Measurements from ENCODE around the gene NRCAM.
A peak's percentile ranks its signal among the peaks of the same experiment; 100 is the strongest.

The NRCAM gene

GRCh38 chr7:108459922-108460551 is 3.8 kb upstream of the NRCAM start:
- peak; percentile 51 for DNase-seq (ENCODE audit: low spot score)

- DNase-seq (ENCODE audit: low spot score) = no peak
These were observed 1.6 kb upstream of the NRCAM start for GRCh38 chr7:108457871-108458270.

GRCh38 chr7:108456845-108457540 is 757 bp upstream of the NRCAM start:
- no peak for DNase-seq (ENCODE audit: low spot score)

- DNase-seq (ENCODE audit: low spot score) = no peak
These were observed 662 bp downstream of the NRCAM start for GRCh38 chr7:108455551-108455997.

- DNase-seq (ENCODE audit: low spot score) = peak; percentile 11
These were observed 1.3 kb downstream of the NRCAM start for GRCh38 chr7:108454674-108455550.

GRCh38 chr7:108454317-108454673 is 1.9 kb downstream of the NRCAM start:
- DNase-seq (ENCODE audit: low spot score) = no peak

DNA sequence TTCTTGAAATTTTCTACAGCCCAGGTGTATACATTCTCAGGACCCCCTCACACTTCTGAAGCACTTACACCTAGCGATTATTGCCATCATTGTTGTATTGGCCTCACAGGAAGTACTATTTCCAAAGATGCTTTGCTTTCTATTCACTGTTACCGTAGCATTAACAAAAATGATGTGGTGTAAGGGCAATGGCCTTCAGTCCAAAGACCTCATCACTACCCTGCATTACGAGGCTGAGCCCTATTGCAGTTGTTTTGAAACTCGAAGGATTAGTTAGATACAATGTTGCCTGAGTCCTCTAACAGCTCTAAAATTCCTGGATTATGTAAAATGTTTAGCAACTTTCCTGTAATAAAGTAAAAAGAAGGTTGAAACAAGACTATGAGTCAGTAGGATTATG is 2.9 kb downstream of the NRCAM start:
- DNase-seq (ENCODE audit: low spot score) = no peak

- peak; percentile 46 for DNase-seq (ENCODE audit: low spot score)
These were observed 3.5 kb downstream of the NRCAM start for GRCh38 chr7:108452707-108453106.

- no peak for DNase-seq (ENCODE audit: low spot score)
These were observed 4.9 kb downstream of the NRCAM start for GRCh38 chr7:108451296-108451848.

- no peak for DNase-seq (ENCODE audit: low spot score)
These were observed 6.1 kb downstream of the NRCAM start for GRCh38 chr7:108450160-108450559.

DNA sequence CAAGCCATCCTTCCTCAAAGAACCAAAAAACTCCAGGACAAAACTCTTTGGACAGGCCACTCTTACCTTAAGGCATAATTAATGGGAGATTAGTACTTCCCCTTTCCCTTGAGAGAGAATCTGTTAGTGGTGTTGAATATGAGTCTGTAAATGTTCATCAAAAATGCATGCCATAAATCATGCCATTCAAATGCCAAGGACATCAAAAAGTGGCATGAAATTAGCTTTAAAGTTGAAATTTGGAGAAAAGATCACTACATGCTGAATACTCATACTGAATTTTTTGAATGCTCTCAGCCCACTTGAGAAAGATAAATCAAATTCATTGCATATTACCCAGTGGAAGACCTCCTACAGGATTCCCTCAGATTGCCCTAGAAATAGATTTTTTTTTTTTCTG is 6.7 kb downstream of the NRCAM start:
- DNase-seq (ENCODE audit: low spot score) = no peak

DNA sequence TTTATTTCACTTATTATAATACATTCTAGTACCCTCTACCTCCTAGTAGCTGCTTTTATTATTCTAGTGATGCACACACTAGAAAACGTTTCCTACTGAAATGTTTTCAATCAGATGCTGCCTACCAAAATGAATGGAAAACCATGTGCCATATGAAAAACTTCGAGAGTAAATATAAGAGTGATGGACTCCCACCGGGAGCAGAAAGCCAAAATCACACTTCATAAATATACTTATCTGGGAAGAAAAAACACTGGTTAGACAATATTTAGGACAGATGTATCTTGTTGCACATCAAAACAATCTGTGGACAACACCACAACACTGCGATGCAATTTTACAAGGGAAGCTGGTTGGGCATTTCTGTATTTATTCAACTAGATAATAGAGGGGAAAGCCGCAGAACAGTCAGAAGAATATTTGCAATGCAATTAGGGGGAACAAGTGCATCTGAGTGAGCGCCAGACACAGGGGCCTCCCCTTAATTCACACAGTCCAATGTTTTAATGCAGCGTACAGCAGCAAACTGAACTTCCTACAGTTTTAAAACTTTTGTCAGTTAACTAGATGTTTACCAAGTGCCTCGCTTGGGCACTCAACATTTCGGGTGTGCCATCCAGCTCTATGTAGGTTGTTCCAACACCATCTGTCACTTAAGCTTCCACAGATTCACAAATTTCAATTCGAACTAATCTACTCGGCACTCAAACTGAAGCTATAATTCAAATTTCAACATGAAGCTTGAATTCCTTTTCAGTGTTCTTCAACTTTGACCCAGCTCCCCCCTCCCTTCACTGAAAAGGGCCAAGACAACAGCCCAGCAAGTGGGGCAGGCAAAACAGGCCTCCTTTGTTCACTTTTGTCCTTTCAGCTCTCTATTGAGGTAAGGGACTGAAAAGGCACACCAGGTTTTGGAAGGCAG is 7.4 kb downstream of the NRCAM start:
- DNase-seq (ENCODE audit: low spot score) = no peak

DNA sequence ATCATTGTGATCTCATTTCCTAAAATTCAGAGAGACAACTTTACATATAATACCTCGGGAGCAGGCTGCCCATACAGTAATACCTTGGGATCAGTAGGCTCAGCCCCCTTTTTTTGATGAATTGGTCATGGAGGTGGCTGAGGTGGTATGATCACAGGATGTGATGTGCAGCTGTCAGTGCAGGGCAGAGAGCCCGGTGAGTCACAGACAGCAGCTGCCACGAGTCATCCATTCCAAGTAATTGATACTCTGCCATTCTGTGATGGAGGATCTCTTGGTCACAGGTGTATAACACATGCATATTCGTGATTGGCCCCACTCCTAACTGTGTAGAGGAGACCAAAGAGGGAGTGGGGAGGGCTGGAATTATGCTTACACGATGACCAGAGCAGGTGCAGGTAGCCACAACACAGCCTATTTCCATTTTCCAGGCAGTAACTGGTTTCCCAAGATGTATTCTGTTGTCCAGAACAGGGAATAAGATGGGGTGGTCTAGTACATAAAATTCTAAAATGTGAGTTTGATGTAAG is 14.1 kb downstream of the NRCAM start:
- peak; percentile 64 for DNase-seq (ENCODE audit: low spot score)

GRCh38 chr7:108441392-108441955 is 14.8 kb downstream of the NRCAM start:
- DNase-seq (ENCODE audit: low spot score) = no peak

- DNase-seq (ENCODE audit: low spot score) = no peak
These were observed 15.6 kb downstream of the NRCAM start for GRCh38 chr7:108440613-108441012.

GRCh38 chr7:108436906-108437305 is 19.3 kb downstream of the NRCAM start:
- no peak for DNase-seq (ENCODE audit: low spot score)

DNA sequence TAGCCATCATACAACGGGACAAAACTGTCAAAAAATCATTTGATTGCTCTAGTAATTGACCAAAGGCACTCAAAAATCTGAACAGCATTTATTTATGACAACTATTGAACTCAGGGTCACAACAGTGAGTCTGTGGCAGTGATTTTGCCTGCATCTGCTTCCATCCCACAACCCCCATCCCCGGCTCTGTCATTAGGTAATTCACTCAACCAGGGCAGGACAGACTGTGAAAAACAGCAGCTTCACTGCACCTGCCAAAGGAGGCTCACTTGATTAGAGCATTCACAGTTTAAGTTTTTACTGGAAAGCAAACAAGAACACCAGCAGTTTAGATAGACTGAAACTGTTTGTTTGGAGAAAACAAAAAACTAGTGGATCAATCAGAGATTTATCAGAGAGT is 22.2 kb downstream of the NRCAM start:
- no peak for DNase-seq (ENCODE audit: low spot score)

DNA sequence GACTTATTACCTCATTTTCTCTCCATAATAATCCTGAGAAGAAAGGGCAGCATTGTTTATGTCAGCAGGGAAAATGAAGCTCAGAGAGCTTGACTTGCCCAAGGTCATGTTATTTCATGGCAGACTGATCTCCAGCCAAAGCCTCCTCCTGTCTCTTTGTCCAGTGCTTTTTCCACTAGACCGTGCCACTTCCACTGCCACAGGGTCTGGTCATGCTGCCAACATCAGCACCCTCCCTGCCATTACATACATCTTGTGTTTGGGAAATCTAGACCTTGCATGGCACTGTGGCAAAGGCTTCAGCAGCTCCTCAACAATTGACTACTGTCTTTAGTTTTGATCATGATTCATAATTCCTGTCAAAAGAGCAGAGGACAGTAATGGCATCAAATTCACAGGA is 25.1 kb downstream of the NRCAM start:
- no peak for DNase-seq (ENCODE audit: low spot score)

DNA sequence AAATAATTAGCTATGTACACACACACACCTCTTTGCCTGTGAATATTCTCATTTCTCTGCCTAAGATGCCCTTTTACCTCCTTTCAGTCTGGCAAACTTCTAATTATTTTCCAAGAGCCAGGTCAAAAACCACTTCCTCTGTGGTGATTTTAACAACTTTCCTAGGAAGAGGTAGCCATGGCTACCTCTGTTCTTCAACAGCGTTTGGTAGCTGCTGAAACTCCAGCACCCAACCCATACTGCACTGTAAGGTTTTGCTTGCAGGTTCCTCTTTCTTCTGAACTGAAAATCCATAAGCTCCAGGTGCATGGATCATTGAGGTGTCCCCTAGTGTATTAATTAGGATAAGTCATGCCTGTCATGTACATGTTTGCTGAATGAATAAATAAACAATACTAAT is 25.6 kb downstream of the NRCAM start:
- no peak for DNase-seq (ENCODE audit: low spot score)

DNA sequence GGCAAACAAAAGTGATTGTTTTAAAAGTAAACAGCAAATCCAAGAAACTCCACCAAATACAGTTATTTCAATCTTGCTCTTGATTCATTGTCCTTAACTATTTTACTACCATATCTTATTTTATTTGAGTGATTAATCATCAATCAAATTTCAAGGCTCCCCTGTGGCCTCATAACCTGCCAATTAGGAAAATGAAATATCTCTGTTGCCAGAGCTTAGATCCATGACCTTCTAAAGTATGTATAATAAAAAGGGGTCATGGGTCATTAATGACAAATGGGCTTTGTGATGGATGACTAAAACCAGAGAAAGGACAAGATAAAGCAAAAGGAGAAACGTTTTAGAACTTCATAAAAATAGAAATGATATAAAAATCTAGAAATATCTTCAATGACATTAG is 28.5 kb downstream of the NRCAM start:
- no peak for DNase-seq (ENCODE audit: low spot score)

GRCh38 chr7:108425714-108426275 is 30.4 kb downstream of the NRCAM start:
- no peak for DNase-seq (ENCODE audit: low spot score)
